ENCODE results near the gene ADARB1.

Gene ADARB1

DNA sequence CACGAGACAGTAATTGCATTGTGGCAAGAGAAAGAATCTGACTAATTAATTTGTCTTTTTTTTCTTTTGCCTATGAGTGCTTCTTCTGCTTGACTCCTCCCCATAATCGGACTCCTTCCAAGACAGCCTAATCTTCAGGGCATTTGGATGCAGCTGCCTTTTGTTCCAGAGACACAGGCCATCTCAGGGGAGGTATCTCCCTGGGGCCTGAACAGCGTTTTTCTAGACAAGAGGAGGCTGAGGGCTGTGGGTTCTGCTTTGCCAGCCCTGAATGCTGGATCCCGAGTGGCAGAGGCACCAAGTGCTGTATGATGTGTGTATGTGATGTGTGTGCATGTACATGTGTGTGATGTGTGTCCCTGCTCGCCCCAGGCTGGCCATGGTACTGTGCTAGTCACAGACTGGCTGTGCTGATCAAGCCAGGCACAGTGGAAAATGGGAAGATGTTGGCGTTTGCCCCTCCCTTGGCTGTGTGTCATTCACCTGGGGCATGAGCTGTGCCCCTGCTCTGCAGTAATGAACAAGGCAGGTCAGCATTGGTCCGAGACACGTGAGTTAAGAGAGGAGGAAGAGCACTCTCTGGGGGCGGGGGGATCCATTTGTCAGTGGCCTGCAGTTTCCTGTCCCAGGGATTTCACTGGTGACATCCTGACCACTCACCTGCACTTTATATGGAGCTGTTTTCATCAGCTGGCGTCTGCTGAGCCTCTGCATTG is 77.2 kb downstream of the ADARB1 start:
- TF ChIP-seq, protein P1, sequence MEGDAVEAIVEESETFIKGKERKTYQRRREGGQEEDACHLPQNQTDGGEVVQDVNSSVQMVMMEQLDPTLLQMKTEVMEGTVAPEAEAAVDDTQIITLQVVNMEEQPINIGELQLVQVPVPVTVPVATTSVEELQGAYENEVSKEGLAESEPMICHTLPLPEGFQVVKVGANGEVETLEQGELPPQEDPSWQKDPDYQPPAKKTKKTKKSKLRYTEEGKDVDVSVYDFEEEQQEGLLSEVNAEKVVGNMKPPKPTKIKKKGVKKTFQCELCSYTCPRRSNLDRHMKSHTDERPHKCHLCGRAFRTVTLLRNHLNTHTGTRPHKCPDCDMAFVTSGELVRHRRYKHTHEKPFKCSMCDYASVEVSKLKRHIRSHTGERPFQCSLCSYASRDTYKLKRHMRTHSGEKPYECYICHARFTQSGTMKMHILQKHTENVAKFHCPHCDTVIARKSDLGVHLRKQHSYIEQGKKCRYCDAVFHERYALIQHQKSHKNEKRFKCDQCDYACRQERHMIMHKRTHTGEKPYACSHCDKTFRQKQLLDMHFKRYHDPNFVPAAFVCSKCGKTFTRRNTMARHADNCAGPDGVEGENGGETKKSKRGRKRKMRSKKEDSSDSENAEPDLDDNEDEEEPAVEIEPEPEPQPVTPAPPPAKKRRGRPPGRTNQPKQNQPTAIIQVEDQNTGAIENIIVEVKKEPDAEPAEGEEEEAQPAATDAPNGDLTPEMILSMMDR (IDR thresholded peaks at IDR 0.05; ENCODE audit: insufficient read depth, low read length, missing control alignments) = no peak
- POLR2A ChIA-PET = no interaction called here
- CTCF ChIA-PET = interaction anchor here (1.0 to 5.6 kb wide), 5 partner anchors 11 to 295 kb away, joined by 3 to 135 read pairs (median 3); partner anchors contain the start of gene POFUT2
- no peak overlapping the region for H3K4me3 ChIP-seq (ENCODE audit: low read depth, low read length)
- DNase-seq (ENCODE audit: low read depth, low spot score) = no peak

DNA sequence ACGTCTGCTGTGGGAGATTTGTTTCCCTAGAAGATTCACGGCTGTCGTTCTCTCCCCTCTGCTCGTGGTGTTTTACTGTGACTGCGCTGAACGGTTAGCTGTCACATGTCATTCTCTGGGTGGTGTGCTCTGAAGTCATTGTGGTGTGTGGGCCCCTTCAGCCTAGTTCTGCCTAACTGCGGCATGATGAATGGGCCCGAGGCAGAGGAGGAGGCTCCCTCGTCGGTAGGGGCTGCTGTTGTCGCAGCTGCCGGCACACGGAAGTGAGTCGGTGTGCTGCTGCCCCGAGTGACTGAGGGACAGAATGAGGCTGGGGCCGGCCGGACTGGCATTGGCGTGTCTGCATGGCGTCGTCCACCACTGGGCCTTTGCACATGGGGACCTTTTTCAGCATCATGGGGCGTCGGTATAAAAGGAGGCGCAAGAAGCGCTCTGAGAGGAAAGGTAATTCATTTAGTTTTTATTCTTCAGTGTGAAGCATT is 77.9 kb downstream of the ADARB1 start:
- CTCF ChIA-PET = interaction anchor here (0.7 to 5.6 kb wide), 8 partner anchors 12 to 666 kb away, joined by 3 to 135 read pairs (median 3); partner anchors contain the start of gene POFUT2

DNA sequence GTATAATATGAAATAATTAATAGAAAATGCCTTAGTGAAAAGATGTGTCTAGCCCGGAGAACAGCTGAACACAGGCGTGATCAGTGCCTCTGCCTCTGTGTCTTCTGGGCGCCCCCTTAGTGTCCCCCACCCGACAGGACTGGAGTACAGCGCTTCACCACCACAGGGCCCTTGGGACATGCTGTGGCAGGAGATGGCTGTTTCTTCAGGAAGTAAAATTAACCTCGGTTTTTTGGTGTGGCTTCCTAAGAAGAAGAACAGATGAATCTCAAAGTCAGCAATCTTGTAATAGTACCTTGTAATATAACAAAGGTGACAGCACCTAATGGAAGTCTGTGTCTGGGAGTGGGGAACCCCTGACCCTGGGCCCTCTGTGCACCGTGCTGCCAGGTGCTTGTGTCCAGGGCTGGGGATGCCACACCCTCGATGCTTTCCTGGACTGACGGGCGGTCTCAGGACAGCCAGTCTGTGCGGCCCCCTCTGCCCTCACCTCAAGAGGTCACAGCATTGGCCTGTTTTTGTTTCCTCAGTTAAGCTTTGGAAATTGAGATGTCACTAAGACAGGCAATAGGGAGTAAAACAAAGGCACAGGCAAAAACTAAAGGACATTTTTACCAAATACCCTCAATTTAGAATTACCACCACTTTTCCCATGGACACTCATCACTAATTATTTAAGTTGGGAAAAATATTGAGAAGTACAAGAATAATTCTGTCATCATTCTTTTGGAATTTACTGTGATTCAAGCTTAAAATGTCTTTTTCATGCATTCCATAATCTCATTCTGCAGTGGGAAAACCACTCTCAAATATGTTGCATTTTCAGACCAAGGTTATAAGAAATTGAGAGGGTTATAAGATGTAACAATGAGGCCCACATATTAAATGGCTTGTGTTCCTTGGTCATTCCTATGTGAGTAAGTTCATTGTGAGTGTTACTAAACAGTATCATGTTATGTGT is 79.3 kb downstream of the ADARB1 start:
- ChIA-PET CTCF (interaction anchor here (1.2 to 5.6 kb wide), 5 partner anchors 13 to 205 kb away, joined by 3 to 135 read pairs (median 5); partner anchors contain the start of gene POFUT2), POLR2A (interaction anchor here (0.6 kb wide), 1 partner anchor 317 kb away, joined by 3 read pairs; no protein-coding TSS in a partner anchor)
- DNase-seq (ENCODE audit: low read depth, low spot score) = no peak
- TF ChIP-seq, protein P1 (IDR thresholded peaks at IDR 0.05; ENCODE audit: insufficient read depth, low read length, missing control alignments) = no peak
- H3K4me3 ChIP-seq (ENCODE audit: low read depth, low read length) = no peak overlapping the region

More for the DNA sequence above, 77.9 kb downstream of the ADARB1 start:
- DNase-seq (ENCODE audit: low read depth, low spot score) = no peak
- no peak overlapping the region for H3K4me3 ChIP-seq (ENCODE audit: low read depth, low read length)
- TF ChIP-seq, protein P1 (IDR thresholded peaks at IDR 0.05; ENCODE audit: insufficient read depth, low read length, missing control alignments) = peak; percentile 73
- POLR2A ChIA-PET = no interaction called here

DNA sequence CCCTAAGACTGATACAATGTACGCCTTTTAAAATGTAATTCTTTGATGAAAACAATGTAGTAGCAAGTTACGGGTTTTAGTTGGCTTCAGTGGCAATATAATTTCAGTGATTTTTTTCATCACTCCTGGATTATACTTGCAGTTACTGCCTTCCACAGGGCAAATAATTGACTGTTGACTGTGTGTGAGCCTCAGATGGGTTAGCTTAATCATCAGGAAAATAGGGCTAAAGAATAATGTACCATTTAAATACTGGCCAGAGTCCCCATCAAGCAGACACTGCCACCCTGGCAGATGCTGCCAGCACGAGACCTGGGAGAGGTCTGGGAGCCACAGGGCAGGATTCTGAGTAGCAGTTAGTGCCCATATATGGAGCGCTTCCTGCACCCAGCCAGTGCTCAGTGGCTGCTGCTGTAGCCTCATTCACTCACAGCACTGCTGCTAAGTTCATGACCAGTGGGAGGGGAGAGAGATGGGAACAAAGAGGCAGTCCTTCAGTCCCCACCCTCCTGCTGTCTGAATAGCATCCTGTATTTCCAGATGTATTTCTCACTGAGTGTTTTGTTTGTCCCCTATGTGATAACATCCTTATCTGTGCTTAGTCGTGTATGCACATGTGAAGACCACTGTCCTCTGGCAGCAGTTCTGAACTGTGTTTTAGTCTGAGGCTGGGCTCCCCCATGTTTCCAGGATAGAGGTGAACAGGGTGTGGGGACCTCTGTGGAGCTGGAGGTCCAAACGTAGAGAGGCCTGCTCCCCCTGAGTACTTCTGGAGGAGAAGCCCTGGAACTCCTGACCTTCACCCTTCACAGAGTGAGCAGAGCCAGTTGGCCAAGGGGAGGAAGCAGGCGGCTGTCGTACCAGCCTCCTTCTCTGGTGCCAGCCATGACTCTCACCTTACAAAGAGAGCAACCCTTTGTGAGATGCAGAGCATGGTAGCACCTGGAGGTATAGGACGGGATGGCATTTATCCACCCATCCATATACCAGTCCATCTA is 80.4 kb downstream of the ADARB1 start:
- ChIA-PET POLR2A (no interaction called here), CTCF (interaction anchor here (5.6 kb wide), 1 partner anchor 15 kb away, joined by 135 read pairs; no protein-coding TSS in a partner anchor)
- no peak overlapping the region for H3K4me3 ChIP-seq (ENCODE audit: low read depth, low read length)
- TF ChIP-seq, protein P1 (IDR thresholded peaks at IDR 0.05; ENCODE audit: insufficient read depth, low read length, missing control alignments) = no peak
- DNase-seq (ENCODE audit: low read depth, low spot score) = peak; percentile 75

DNA sequence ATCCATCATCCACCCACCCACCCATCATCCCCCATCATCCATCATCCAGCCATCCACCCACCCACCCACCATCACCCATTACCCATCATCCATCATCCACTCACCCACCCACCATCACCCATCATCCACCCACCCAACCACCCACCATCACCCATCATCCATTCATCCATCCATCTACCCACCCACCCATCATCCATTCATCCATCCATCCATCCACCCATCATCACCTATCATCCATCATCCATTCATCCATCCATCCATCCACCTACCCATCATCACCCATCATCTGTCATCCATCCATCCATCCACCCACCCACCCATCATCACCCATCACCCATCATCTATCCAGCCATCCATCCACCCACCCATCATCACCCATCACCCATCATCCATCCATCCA is 81.5 kb downstream of the ADARB1 start:
- TF ChIP-seq, protein P1 (IDR thresholded peaks at IDR 0.05; ENCODE audit: insufficient read depth, low read length, missing control alignments) = no peak
- POLR2A ChIA-PET = no interaction called here

More for the DNA sequence above, 81.5 kb downstream of the ADARB1 start:
- no peak overlapping the region for H3K4me3 ChIP-seq (ENCODE audit: low read depth, low read length)
- CTCF ChIA-PET = no interaction called here
- DNase-seq (ENCODE audit: low read depth, low spot score) = no peak
